ENCODE data around the gene MRC2. TPM values are rescaled to one million over a fixed set of nuclear protein-coding genes. Genes with fewer than 3 reads are reported as not detected.

Gene MRC2
- total RNA-seq, 1 experiment from 2014 or later: 215 TPM

GRCh38 chr17:62630365-62631085, 3.1 kb downstream of the MRC2 start:
- in situ Hi-C loops (cut with HindIII; ENCODE audit: low pct_unique_long_range_greater_than_20kb, low sequenced_read_pairs): no loop called here
- no peak for DNase-seq (ENCODE audit: low read depth)

DNA sequence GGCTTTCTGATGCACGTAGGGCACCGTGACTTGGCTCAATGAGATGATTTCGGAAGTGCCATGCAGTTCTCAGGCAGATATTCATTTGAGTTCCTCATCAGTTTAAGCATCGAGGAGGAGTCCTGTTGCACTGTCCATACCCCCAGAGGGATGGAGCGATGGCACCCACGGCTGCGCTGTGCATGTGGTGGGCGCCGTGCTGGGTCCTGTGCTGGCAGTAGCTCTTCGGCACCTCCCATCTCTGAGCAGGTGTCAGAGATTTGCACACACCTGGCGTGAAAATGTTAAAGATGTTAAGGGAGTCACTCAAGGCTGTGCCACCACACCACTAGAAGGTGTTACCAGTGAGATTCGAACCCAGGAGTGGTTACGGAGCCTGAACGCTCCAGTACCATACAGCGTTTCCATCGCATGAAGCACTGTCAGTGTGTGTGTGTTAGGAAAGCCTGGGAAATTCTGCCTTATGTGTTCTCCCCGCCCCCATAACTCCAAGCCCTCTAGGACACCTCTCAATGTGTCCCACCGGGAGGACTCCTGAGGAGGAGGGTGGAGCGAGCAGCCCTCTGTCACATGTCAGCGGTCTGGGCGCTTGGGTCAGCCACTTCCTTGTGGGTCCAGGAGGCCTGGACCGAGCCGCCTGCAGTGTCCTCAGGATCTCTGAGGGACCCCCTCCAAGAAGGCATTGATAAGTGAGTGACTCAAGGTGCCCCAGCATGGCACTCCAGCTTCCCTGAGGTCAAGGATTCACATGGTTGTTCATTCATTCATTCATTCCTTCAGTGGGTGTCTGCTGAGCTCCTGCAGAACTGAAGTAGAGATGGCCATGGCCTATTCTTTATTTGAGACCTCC, 3.8 kb downstream of the MRC2 start:
- no peak for DNase-seq (ENCODE audit: low read depth)
- in situ Hi-C loops (cut with HindIII; ENCODE audit: low pct_unique_long_range_greater_than_20kb, low sequenced_read_pairs): no loop called here

GRCh38 chr17:62631936-62632924, 4.8 kb downstream of the MRC2 start:
- in situ Hi-C loops (cut with HindIII; ENCODE audit: low pct_unique_long_range_greater_than_20kb, low sequenced_read_pairs): no loop called here
- DNase-seq (ENCODE audit: low read depth): no peak

DNA sequence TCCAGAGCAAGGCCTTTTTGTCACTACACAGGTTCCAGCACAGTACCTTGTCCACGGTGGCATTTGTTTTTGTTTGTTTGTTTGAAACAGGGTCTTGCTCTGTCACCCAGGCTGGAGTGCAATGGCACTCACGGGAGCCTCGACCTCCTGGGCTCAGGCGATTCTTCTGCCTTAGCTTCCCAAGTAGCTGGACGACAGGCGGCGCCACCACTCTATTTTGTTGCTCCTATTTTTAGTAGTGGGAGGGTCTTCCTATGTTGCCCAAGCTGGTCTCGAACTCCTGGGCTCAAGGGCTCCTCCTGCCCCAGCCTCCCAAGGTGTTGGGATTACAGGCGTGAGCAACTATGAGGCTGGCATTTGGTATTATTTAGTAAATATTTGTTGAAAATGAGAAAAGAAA, 10.3 kb downstream of the MRC2 start:
- in situ Hi-C loops (cut with HindIII; ENCODE audit: low pct_unique_long_range_greater_than_20kb, low sequenced_read_pairs): no loop called here
- no peak for DNase-seq (ENCODE audit: low read depth)

- DNase-seq (ENCODE audit: low read depth): peak; percentile 27
- in situ Hi-C loops (cut with HindIII; ENCODE audit: low pct_unique_long_range_greater_than_20kb, low sequenced_read_pairs): no loop called here
Observed at GRCh38 chr17:62641153-62641552, 13.7 kb downstream of the MRC2 start.

DNA sequence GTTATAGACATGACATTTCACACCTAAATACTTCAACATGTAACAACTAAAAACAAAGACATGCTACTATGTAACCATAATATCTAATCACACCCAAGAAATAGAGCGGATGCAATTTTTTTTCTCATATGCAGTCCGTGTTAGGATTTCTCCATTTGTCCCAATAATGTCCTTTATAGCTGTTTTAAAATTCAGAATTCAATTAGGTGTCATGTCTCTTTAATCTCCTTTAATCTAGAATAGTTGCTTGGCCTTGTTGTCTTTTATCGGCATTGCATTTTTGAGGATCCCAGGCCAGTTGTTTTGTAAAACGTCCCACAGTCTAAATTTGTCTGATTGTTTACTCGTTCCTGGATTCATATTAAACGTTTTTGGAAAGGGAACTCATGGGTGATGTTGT, 14.5 kb downstream of the MRC2 start:
- DNase-seq (ENCODE audit: low read depth): no peak
- in situ Hi-C loops (cut with HindIII; ENCODE audit: low pct_unique_long_range_greater_than_20kb, low sequenced_read_pairs): no loop called here

DNA sequence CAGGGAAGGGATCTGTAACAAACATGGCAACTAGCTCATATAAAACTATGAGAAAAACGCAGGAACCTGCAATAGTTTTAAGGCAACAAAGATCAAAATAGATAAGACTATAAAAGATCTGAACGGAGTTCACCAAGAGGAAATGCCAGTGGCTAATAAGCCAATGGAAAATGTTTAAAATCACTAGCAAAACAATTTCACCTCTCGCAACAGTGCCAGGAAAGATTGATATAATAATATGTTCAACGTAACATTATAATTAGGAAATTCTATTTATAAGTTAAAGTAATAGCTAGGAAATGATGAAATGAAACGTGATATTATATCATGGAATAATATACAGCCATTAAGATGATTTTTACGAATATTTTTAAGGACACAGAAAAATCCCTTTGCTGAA, 16.0 kb downstream of the MRC2 start:
- in situ Hi-C loops (cut with HindIII; ENCODE audit: low pct_unique_long_range_greater_than_20kb, low sequenced_read_pairs): no loop called here
- DNase-seq (ENCODE audit: low read depth): no peak

DNA sequence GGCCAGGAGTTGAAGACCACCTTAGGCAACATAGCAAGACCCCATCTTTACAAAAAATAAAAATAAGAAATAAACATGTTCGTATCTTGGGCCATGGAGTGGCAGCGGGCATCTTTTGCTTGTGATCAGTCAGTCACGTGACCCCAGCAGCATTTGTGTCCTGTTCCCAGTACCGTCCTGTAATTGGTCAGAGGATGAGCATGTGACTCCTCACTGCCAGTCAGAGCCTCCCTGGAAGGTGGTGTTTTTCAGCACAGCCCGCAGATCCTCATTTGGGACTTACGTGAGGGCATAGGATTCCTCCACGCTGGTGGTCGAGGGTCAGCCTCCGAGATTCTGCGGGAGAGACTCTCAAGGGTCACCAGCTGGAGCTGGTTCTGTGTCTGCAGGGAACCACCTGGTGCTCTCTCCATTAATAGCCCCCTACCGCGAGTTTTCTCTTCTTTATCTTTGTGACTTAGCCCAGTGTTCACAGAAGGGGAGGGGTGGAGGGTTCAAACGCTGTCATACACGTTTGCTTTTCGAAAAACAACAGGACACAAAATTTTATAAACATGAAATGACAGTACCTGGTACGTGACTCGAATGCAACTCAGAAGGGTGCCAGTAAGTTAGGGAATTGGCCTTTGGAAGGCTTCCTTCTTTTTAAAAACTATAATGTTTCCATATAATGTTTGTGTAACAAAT, 17.2 kb downstream of the MRC2 start:
- in situ Hi-C loops (cut with HindIII; ENCODE audit: low pct_unique_long_range_greater_than_20kb, low sequenced_read_pairs): no loop called here
- DNase-seq (ENCODE audit: low read depth): peak; percentile 76

DNA sequence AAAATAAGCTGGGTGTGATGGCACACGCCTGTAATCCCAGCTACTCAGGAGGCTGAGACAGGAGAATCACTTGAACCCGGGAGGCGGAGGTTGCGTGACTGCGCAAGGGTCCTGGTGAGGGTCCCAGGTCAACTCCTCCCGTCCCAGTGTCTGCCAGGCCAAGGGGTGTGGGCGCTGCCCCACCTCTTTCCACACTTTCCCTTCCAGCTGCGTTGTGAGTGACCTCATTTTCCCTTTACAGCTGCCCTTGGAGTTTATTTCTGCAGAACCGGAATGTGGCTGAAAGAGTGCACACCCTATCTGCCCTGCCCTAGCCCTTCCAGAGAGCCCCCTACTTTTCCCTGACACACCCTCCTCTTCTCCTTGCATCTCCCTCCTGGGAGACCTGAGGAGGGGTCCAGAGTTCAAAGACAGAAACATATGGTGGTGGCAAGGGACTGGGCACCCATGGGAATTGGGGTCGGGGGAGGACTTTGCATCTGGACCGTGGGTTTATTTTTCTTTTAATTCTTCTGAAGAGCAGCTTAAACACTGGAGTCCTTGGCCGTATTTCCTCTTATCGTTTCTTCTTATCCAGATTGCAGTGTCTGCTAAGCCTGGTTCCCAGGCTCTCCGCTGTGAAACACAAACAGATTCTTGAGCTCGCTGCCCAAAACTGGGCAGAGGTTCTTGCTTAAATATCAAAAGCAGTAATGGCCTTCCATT, 20.9 kb downstream of the MRC2 start:
- in situ Hi-C loops (cut with HindIII; ENCODE audit: low pct_unique_long_range_greater_than_20kb, low sequenced_read_pairs): no loop called here
- no peak for DNase-seq (ENCODE audit: low read depth)

- in situ Hi-C loops (cut with HindIII; ENCODE audit: low pct_unique_long_range_greater_than_20kb, low sequenced_read_pairs): no loop called here
- no peak for DNase-seq (ENCODE audit: low read depth)
Observed at GRCh38 chr17:62648956-62649294, 21.5 kb downstream of the MRC2 start.

DNA sequence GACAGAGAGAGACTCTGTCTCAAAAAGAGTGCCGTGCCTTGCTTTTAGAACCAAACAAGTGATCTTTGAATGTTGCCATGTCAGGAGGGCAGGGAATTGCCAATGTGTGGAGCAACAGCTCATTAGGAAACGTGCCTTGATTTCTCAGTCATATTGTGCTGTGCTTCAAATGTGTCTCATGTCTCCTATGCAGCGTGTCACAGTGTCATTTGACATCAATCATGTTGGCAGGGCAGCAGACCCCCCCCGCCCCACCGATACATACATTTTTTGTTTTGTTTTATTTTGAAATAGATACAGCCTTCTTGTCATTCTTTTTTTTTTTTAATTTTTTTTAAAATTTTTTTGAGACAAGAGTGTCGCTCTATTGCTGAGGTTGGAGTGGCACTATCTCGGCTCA, 22.1 kb downstream of the MRC2 start:
- DNase-seq (ENCODE audit: low read depth): no peak
- in situ Hi-C loops (cut with HindIII; ENCODE audit: low pct_unique_long_range_greater_than_20kb, low sequenced_read_pairs): no loop called here

DNA sequence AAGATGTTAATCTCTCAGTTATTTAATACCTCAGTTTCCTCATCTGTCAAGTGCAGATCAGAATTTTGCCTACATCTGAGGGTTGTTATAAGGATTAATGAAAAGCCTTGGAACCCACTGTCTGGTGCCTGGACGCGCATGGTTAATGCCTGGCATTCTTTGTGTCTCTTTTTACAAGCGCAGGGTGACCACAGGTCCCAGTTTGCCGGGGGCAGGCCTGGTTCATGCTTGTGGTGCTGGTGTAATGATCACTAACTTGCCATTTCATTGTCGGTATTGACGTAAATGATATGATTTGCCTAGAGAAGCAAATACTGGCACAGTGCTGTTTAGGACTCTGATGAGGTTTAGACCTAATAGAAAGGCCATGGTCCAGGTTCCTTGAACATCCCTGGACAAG, 23.1 kb downstream of the MRC2 start:
- peak; percentile 36 for DNase-seq (ENCODE audit: low read depth)
- in situ Hi-C loops (cut with HindIII; ENCODE audit: low pct_unique_long_range_greater_than_20kb, low sequenced_read_pairs): no loop called here

- peak; percentile 82 for DNase-seq (ENCODE audit: low read depth)
- in situ Hi-C loops (cut with HindIII; ENCODE audit: low pct_unique_long_range_greater_than_20kb, low sequenced_read_pairs): no loop called here
Observed at GRCh38 chr17:62652251-62653001, 25.0 kb downstream of the MRC2 start.

DNA sequence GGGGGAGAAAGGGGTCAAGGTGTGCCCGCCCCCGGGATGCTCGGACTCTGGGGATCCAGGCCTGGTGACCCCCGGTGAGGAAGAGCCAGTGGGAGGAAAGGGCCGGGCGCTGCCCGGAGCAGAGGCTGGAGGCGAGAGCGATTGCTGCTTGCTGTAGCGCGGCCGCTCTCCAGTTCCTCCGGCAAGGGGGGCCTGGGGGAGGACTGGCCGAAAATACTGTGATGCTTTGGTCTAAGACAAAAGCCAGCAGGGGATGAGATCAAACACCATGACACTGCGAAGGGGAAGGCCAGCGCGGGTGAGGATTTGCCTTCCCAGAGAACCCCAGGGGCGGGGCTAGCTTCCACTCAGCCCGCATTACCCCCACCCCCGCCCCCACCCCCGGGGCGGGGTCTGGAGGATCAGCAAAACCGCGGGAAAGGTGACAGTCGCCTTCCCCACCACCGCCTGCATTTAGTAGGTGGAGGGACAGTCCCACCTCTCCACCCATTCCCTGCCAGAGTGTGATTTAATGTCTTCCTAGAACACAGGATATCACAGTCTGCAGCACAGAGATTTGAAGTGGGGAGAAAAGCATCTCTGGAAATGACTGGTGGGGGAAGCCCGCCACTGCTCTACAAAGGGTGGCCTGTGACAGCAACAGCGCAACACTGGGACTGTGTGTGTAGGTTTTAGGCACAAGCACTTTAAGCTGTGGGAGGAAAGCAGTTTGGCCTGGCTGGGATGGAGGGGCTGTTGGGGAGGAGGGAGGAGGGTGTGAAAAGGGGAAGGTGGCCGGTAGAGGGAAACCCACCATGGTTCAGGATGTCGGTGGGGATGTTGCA, 25.7 kb downstream of the MRC2 start:
- in situ Hi-C loops (cut with HindIII; ENCODE audit: low pct_unique_long_range_greater_than_20kb, low sequenced_read_pairs): no loop called here

GRCh38 chr17:62653826-62654761, 26.6 kb downstream of the MRC2 start:
- in situ Hi-C loops (cut with HindIII; ENCODE audit: low pct_unique_long_range_greater_than_20kb, low sequenced_read_pairs): no loop called here
- peak; percentile 33 for DNase-seq (ENCODE audit: low read depth)

More for the DNA sequence above, 25.7 kb downstream of the MRC2 start:
- DNase-seq (ENCODE audit: low read depth): peak; percentile 89

All from Caki2 (cell line).